KBM-7 (cell line): Measurements from ENCODE around the gene ZIC1.

Experiments
- DNase-seq: peaks from one replicate; pipeline ENCODE4 v3.0.0-alpha.2; 2015
- in situ Hi-C: fragments of 300-500 bp; cut with MboI; formaldehyde crosslinking; loops from 2 replicates; pipeline ENCODE4 v1.14.3; 2020; ENCODE audit warnings: low sequenced_read_pairs, low pct_unique_long_range_greater_than_20kb, mixed read lengths

Gene ZIC1

DNA sequence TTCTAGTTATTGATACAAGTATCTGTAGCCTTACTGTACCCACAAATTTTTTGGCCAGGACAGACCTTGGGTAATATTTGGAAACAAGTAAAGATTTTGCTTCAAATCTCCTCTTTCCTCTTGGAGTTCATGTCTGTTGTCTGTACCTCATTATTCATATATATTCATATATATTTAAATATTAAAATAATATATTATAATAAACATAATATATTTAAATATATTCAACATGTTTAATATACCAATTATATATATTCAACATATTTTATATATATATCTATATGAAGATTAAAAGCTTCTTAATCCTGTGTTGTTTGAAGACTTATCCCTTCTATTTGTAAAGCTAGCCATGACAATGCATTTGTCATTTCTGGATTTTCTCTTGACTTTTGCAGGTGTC lies 38.1 kb downstream of the ZIC1 start:
- in situ Hi-C loops: no loop called here
- no peak for DNase-seq

DNA sequence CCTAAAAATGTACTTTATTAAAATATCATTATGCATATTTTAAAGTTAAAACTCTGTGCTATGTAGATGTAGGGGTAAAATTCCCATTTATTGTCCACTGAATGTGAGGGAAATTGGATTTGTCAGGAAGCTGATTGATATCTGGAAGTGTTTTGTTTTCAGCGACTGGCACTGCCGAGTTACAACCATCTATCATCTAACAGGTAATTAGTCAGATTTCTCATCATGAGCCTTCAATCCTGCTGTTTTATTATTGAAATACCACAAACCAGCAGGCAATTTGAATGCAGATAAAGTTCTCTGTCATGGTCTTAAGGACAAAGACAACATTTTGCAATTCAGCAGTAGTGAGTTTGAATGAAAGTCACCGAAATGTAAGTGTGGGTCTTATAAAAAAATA lies 40.5 kb downstream of the ZIC1 start:
- in situ Hi-C loops: no loop called here
- no peak for DNase-seq

DNA sequence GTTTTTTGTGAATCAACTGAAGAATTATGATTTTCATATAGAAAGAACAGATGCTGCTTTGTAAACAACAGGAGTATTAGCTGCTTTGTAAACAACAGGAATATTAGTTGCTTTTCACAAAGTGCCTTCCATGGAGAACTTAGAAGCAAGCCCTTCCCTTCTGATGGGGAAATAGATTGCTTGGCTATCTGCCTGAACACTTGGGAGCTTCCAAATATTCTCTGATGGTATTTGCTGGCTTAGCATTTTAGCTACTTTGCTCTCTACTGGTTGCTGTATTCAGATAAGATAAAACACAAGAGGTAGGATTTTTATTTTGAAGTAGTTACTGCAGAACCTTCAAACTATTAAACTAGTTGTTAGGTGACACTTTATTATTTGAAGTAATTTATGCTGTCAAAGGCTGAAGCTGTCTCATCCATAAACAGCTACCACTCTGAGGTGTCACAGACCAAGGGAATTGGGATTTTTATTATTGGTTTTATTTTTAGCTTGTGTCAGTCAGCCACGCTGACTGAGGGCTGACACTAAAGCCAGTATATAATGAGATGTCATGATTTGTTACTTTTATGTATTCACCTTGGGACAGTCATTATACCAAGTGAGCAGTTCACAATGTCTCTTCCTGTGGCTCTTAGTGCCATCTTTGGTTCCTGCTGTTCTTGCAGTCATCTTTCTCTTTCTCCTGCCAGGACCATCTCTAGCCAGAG lies 50.0 kb downstream of the ZIC1 start:
- in situ Hi-C loops: no loop called here
- DNase-seq: no peak

DNA sequence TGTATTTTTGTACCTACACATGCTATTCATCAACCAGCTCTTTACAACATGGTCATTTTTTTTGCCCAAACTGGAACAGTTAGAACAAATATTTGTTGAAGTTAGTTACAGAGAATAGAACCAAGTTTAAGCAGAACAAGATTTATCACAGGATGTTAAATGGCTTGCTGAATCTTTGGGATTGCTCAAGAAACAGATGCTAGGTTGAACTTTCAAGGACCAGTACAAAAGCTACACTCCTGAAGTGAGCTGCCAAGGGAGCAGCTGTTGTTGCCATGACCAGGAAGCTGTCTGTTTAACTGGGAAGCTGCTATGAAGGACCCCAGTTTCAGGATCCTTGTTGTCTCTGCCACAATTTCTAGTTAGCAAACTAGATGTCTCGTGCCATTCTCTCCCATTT lies 53.7 kb downstream of the ZIC1 start:
- no peak for DNase-seq
- in situ Hi-C loops: no loop called here
